NCI-H2196 treated with DMSO at 0.1 percent for 48 hours (cell line): ENCODE data around the gene GNL2.

Experiments
- DNase-seq: peaks from one replicate; lab custom pipeline; 2025; ENCODE audit not compliant: unreplicated experiment; lab: John Stamatoyannopoulos, UW

GNL2 gene

DNA sequence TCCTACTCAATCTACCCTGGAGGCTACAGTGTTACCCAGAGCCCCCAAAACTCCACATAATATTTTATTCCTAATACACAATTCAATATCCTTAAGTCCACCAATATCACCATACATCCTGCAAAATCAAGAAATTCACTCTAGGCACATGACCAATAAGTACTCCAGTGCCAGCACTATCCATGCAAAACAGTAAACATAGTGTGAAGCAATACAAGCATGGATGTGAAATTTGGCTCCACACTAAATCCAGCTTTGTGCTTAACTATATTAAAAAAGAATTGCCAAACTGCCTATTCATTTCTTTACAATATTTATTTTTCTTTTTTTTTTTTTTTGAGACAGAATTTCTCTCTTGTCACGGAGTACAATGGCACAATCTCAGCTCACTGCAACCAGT, 78.2 kb downstream of the GNL2 start:
- no peak for DNase-seq
